Measurements from ENCODE around the gene CAMK1D.

DNA sequence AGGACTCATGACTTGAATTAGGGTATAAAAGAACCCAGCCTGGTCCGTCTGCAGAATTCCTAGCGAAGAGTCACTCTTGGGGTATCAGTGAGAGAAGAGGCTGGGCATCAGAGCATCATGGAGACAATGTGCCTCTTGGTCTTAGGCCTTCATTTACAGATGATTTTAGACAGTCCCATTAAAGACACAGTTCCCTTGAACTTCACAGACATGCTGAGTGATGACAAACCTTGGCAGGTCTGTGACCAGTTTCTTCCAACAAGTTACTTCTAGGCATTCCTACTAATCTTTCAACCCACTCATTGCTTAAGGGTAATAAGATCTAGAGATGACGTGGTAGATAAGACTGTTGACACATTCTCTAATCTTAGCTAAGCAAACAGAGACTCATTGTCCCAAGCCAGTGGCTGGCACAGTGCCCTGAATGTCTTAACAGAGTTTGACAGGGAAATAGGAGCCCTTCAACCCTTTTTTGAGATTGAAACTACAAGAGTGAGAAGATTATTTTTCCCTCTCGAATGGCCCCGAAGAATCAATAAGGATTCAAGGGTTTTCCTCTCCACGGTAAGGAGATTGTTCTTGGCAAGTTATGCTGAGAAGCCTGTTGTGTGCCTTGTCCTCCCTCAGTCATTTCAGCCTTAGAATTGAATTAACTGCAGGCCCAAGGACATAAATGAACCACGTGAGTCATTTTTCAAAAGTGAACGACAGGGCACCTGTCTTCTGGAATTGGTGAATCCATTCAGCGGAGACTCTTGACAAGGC lies 371.1 kb downstream of the CAMK1D start:
- TF ChIP-seq, protein P1, sequence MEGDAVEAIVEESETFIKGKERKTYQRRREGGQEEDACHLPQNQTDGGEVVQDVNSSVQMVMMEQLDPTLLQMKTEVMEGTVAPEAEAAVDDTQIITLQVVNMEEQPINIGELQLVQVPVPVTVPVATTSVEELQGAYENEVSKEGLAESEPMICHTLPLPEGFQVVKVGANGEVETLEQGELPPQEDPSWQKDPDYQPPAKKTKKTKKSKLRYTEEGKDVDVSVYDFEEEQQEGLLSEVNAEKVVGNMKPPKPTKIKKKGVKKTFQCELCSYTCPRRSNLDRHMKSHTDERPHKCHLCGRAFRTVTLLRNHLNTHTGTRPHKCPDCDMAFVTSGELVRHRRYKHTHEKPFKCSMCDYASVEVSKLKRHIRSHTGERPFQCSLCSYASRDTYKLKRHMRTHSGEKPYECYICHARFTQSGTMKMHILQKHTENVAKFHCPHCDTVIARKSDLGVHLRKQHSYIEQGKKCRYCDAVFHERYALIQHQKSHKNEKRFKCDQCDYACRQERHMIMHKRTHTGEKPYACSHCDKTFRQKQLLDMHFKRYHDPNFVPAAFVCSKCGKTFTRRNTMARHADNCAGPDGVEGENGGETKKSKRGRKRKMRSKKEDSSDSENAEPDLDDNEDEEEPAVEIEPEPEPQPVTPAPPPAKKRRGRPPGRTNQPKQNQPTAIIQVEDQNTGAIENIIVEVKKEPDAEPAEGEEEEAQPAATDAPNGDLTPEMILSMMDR (IDR thresholded peaks at IDR 0.05) = no peak
- no peak for TF ChIP-seq TAF1 (IDR thresholded peaks at IDR 0.05; ENCODE audit: borderline replicate concordance, low read depth, low read length)
- TF ChIP-seq RCOR1 (IDR thresholded peaks at IDR 0.05; ENCODE audit: low read length) = no peak

All from SK-N-SH (cell line).